ENCODE measurements around the gene TRAPPC11.

TRAPPC11 gene

GRCh38 chr4:183760326-183760725, 101.2 kb downstream of the TRAPPC11 start:
- DNase-seq, result no peak

Data from SIG-M5 (cell line).